GM18907 (cell line): ENCODE data around the gene FAM241B.

Source experiments
- ATAC-seq: cut with Tn5 transposase; IDR thresholded peaks from one replicate; pipeline ENCODE4 v1.9.1; 2021; ENCODE audit warnings: mild to moderate bottlenecking, moderate library complexity; ENCODE audit not compliant: unreplicated experiment

FAM241B gene

DNA sequence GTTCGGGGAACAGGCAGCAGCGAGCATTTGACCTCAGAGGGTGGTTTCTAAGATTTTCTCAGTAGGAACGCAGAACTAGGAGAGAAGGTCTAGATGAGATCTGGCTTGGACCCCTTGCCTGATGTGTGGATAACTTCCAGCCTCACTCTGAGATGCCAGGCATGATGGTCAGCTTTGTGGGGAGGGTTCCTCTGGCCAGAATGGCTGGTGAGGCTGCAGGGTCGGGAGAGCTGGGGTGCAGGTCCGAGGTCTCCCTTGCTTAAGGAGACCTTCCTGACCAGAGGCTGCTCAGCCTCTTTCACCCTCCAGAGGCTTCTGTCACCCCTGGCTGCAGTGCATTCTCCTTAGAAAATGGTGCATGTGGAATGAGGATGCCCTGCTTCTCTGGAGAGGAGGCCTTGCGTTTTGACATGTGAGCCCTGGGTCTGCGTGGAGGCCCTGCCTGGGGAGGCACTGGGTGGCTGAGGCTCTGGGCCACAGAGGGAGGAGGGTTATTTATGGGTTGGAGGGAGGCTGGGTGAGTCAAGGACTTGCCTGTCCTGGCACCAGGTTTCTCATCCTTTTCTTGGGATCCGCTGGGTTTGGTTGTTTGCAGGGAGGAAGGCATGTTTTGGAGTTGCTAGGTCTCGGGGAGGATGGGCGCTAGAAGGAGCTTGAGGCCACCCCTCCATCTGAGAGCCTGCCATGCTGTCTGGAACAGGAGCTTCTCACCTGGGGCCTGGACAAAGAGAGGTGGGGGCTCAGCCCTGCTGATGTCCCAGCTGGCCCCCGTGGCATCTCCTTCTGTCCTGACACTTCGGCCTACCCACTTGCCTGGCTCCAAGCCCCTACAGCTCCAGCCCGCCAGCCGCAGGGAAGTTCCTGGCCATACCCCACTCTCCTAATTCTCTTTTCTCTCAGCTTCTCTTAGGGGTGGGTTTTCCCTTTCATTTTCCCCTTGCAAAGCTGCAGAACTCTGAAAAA is 3.9 kb downstream of the FAM241B start:
- ATAC-seq = no peak

- ATAC-seq = no peak
Measured at GRCh38 chr10:69634759-69635425, 4.8 kb downstream of the FAM241B start.

DNA sequence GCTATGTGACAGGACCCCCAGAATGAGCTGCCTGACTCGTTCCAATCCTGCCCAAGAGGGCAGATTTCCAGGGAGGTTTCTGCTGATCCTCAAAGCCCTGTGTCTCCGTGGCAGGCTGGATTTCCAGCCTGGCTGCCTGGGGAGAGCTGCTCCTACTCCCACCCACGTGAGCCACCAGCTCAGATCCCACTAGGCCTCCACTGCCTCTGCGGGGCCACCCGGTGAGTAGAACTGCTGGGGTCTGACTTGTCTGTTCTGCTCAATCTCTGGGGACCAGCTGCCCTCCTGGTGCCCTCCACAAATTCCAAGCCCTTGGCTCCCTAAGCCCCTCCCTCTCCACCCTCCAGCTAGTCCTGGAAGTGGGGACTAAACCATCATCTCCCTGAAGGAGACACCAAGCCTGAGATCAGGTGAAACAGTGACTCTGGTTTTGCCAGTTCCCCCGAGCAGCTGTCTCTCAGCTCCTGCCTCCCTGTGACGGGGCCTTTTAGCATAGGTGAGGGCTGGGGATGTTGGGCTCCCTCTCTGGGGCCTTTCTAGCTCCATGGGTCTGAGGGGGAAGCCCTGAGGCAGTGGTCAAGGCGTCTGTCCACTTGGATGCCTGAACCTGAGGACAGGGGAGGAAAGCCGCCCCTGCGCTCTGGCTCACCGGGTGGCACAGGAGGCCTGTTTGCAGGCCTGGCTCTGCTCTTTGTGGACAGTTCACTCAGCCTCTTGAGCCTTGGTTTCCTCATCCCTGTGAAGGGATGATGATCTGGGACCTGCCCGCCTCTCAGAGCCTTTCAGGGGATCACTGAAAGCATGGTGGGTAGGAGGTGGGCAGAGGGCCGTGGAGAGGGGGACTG is 5.6 kb downstream of the FAM241B start:
- ATAC-seq = no peak

- ATAC-seq = no peak
Measured at GRCh38 chr10:69636273-69636575, 6.2 kb downstream of the FAM241B start.

- ATAC-seq = no peak
Measured at GRCh38 chr10:69636626-69637605, 6.9 kb downstream of the FAM241B start.

DNA sequence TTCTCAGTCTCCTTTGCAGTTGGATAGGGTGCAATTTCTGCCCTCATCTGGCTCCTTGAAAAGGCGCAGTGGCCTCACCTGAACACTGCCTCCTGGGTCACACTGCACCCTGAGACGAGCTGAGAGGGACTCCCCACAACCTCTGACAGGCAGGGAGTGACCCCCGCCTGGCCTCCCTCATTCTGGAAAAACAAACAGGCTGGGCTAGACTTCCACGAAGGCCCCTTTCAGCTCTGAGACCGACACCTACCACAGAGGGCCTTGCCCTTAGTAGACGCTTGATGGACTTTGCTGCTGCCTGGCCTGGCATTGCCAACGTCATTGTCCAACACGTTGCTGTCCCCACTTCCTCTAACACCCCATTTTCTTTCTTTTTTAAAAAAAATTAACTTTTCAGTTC is 8.6 kb downstream of the FAM241B start:
- no peak for ATAC-seq

DNA sequence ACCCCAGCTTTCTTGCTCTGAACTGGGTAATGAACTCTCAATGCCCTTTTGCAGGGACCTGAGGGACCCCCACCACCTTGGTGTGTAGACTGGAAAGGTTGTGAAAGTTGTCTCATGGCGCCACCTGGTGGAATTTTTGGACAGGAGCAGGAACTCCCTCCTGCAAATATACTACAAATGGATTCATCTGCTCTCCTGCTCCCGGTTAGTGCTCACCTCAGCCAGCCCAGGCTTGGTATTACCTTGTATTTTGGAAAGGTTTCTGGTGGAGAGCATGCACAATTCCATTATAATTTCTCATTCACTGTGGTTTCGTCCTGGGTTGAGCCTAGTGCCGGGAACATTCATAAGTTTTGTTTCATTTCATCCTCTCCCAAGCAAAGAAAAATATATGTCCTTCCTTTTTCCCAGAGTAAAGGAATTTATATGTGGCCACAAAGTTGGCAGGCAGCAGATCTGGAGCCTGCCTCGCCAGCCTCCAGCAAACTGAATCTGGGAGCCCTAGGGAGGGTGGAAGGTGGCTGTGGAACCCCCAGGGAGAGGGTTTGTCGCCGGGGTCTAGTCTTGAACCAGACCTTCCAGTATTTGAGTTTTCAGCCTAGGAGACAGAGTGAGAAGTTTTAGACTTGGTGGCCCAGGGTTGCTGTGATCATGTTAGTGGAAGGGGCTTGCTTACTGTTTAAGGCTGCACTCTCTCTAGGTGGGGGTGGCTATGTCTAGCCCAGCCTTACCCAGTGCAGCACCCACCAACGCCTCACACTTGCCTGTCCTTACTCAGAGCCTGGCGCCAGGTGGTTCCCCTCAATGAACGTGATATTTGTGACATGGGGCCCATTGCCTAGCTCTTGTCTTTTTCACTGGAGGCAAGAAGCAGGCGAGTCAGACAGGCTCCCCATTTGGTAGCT is 9.5 kb downstream of the FAM241B start:
- no peak for ATAC-seq

DNA sequence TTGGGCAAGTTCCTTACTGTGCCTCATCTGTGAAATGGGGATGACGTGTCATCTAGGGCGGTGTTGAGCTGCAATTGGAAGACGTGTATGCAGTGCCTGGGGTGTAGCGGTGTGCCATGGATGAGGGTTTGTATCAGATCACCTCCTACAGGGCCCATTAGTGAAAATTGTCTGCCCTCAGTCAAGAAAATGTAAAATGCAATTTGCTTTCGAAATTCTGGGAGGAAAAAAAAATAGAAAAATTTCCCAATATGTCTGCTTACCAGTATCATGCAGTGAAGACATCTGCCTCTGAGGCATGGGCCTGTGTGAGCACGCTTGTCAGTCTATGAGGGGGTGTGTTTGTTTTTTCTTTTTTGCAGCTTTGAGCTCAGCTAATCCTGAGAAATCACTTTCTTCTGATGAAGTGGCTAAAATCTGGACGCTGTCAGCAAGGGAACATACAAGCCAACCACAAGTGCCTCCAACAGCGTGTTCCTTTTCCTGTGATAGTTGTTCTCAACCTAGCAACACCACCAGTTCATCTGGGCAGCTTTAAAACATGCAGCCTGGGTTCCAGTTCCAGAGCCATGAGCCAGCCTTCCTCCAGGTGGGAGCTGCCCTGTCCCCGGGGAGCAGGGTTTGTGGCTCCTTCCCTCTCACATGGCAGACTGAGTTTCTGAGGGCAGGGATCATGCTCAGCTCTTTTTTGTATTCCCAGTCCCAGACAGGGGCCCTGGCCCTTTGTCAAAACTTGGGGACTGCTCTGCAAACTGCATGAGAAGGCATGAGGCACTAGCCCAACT is 10.3 kb downstream of the FAM241B start:
- ATAC-seq = no peak

- ATAC-seq = no peak
Measured at GRCh38 chr10:69641261-69641980, 11.4 kb downstream of the FAM241B start.

DNA sequence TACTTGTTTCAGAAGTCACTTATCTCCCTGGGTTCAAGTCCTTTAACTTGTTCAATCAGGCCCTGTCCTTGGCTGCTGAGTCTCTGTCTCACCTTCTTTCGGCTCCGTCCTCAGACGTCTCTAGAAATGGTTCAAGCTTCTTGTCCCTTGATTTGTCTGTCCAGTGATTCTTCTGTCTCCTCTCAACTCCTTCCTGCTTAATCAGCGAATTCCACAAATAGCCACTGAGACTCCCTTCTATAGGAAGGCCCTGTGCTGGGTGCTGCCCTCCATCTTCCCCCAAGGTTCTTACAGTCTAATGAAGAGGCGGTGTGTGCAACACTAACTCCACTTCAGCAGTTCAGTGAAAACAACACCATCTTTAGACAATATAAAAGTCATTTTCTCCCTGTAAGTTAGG is 12.7 kb downstream of the FAM241B start:
- no peak for ATAC-seq

GRCh38 chr10:69643779-69644657 is 14.0 kb downstream of the FAM241B start:
- no peak for ATAC-seq

- no peak for ATAC-seq
Measured at GRCh38 chr10:69644658-69645295, 14.7 kb downstream of the FAM241B start.

DNA sequence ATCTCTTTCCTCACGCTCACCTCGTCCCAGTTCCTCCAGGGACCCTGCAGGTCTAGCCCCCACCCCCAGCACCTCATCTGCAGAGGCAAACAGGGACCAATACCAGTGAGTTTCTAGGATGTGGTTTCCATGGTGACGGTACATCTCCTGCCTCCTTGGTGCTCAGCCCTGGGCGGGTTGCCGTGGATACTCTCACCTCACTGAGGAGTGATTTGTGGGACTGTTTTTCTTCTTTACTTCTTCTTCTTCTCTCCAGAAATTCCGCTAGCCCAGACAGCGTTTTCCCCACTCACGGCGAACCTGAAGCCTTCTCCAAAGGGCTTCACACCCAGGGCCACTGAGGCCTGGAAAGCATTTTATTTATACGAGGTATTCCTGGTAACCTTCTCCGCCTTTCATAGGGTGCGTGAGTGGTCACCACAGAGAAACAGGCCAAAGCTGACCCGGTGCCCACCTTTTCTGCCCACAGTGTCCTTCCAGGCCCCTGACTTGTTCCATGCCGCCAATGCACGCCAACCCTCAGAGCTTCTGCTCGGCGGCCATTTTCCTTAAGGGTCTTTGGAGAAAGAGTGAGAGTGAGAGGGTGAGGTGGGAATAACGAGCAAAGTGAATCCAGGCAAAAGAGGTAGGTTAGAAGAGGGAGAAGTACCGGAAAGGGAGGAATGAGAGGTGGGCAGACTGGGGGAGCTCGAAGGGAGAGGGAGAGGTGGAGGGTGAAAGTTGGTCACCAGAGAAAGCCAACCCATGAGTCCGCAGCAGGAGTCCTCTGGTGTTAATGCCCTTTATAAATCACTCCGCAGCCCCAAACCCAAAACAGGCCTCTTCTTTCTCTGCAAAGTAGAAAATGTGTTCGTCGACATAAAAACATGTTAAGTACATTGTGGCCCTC is 15.5 kb downstream of the FAM241B start:
- no peak for ATAC-seq

DNA sequence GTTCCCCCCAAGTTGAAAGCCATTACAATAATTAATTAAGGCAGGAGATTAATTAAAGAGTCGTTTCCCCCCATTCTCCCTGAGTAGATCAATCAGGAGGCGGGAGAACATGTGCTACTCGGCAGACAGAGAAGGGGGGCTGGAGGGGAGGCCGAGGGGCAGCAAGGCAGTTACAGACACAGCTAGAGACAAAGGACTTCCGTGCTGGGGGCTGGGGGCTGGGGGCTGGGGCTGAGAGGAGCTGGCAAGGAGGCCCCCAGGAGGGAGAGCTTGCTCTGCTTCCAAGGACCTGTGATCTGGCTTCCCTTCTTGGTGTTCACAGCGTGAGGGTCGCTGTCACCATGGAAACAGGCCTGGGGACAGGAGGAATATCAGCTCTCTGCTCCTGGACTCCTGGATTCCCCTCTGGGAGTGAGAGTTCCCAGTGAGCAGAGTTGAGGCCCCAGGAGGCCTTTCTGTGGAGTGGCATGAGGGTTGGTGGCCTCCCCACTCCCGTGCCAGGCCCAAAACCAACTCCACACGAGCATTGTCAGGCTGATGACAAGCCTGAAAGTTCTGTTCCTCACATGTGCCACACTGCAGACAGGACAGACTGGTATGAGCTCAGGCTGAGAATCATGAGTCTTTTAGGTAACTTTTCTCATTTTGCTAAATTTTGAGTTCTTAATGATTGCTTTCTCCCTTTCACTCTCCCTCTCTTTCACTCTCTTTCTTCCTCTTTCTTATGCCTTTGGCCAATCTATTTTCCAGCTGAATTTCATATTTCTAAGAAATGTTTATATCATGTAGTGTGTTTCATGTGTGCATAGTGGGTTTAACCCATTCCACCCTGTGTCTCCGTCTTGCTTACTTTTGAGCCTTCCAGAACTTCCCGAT is 16.4 kb downstream of the FAM241B start:
- ATAC-seq = no peak
